RWPE2 (cell line): ENCODE data around the gene NLRP8.
"Not testable (repeated sequence)": the region's sequence is repeated elsewhere in the genome, so short reads cannot be mapped to it uniquely, and the experiment has no call there.

ENCODE experiments used
- ATAC-seq: fragments of 200-7000 bp; cut with Tn5 transposase; 3 replicates; pipeline ENCODE4 v1.9.1; 2021; ENCODE audit warnings: low read depth
- DNase-seq: peaks from one replicate; pipeline ENCODE4 v3.0.0-alpha.2; 2020; ENCODE audit warnings: low spot score
- H3K27ac ChIP-seq: fragments of 450-650 bp; 2 replicates; pipeline ENCODE4 v1.5.1; 2017; ENCODE audit warnings: mild to moderate bottlenecking; ENCODE audit not compliant: poor library complexity, severe bottlenecking
- H3K27me3 ChIP-seq: fragments of 250-450 bp; sonication (Bioruptor Pico); 2 replicates; pipeline ENCODE4 v1.5.1; 2021; ENCODE audit warnings: mild to moderate bottlenecking, moderate library complexity; ENCODE audit not compliant: insufficient read depth, poor library complexity, severe bottlenecking
- H3K36me3 ChIP-seq: fragments of 250-450 bp; sonication (Bioruptor Pico); 2 replicates; pipeline ENCODE4 v1.5.1; 2020; ENCODE audit warnings: low read depth, mild to moderate bottlenecking, moderate library complexity
- H3K4me1 ChIP-seq: fragments of 250-450 bp; sonication (Bioruptor Pico); 2 replicates; pipeline ENCODE4 v1.5.1; 2021; ENCODE audit warnings: mild to moderate bottlenecking, moderate library complexity; ENCODE audit not compliant: insufficient read depth, poor library complexity, severe bottlenecking
- H3K4me3 ChIP-seq: fragments of 250-450 bp; sonication (Bioruptor Pico); 2 replicates; pipeline ENCODE4 v1.5.1; 2021; ENCODE audit warnings: mild to moderate bottlenecking, moderate library complexity; ENCODE audit not compliant: severe bottlenecking
- H3K9me3 ChIP-seq: fragments of 250-450 bp; sonication (Bioruptor Pico); 2 replicates; pipeline ENCODE4 v1.5.1; 2021; ENCODE audit warnings: mild to moderate bottlenecking, moderate library complexity; ENCODE audit not compliant: severe bottlenecking
- CTCF ChIP-seq: fragments of 450-650 bp; IDR thresholded peaks from one replicate; pipeline ENCODE4 v1.5.1; 2017; ENCODE audit warnings: mild to moderate bottlenecking, moderate library complexity; ENCODE audit not compliant: poor library complexity, severe bottlenecking

Gene NLRP8

GRCh38 chr19:55986487-55986886 lies 38.9 kb downstream of the NLRP8 start, which contains the start of gene NLRP5:
TSS of gene NLRP5 (plus strand) at chr19:55986775.
- DNase-seq (no peak), ATAC-seq (no peak)
- H3K4me3 ChIP-seq: no peak within 1 kb of the TSS
- no peaks in the 10 kb centered on the region for H3K36me3 ChIP-seq
- no peaks in the 10 kb centered on the region for H3K4me1 ChIP-seq
- peaks cover 2% of the 10 kb centered on the region for H3K9me3 ChIP-seq
- no peak for TF ChIP-seq CTCF
- no peaks in the 10 kb centered on the region for H3K27me3 ChIP-seq
- H3K27ac ChIP-seq: no peak within 1 kb of the TSS

- ATAC-seq: no peak
- Histone ChIP-seq H3K27me3 (no peaks in the 10 kb centered on the region), H3K4me1 (no peaks in the 10 kb centered on the region), H3K9me3 (no peaks in the 10 kb centered on the region), H3K4me3 (no peak overlapping the region), H3K27ac (no peak overlapping the region), H3K36me3 (no peaks in the 10 kb centered on the region)
- TF ChIP-seq CTCF: no peak
- DNase-seq: no peak
These were observed 43.2 kb downstream of the NLRP8 start for GRCh38 chr19:55990831-55991230.

- no peak overlapping the region for H3K27ac ChIP-seq
- H3K4me1 ChIP-seq: no peaks in the 10 kb centered on the region
- DNase-seq (no peak), ATAC-seq (no peak)
- H3K9me3 ChIP-seq: no peaks in the 10 kb centered on the region
- no peak overlapping the region for H3K4me3 ChIP-seq
- H3K36me3 ChIP-seq: no peaks in the 10 kb centered on the region
- H3K27me3 ChIP-seq: no peaks in the 10 kb centered on the region
- no peak for TF ChIP-seq CTCF
These were observed 45.9 kb downstream of the NLRP8 start for GRCh38 chr19:55993492-55993891.

- Histone ChIP-seq H3K27me3 (no peaks in the 10 kb centered on the region), H3K4me1 (no peaks in the 10 kb centered on the region), H3K9me3 (no peaks in the 10 kb centered on the region), H3K4me3 (no peak overlapping the region), H3K27ac (no peak overlapping the region), H3K36me3 (no peaks in the 10 kb centered on the region)
- TF ChIP-seq CTCF: no peak
- DNase-seq: no peak
- ATAC-seq: no peak
These were observed 67.1 kb downstream of the NLRP8 start for GRCh38 chr19:56014765-56015164.

- no peak for ATAC-seq
- no peaks in the 10 kb centered on the region for H3K4me1 ChIP-seq
- TF ChIP-seq CTCF: no peak
- H3K4me3 ChIP-seq: no peak overlapping the region
- no peaks in the 10 kb centered on the region for H3K27me3 ChIP-seq
- H3K9me3 ChIP-seq: no peaks in the 10 kb centered on the region
- H3K27ac ChIP-seq: no peak overlapping the region
- H3K36me3 ChIP-seq: no peaks in the 10 kb centered on the region
- no peak for DNase-seq
These were observed 68.1 kb downstream of the NLRP8 start for GRCh38 chr19:56015756-56016155.

- not testable (repeated sequence) for H3K4me1 ChIP-seq, H3K27me3 ChIP-seq, ATAC-seq, H3K9me3 ChIP-seq, H3K27ac ChIP-seq, DNase-seq, H3K4me3 ChIP-seq, H3K36me3 ChIP-seq
These were observed 71.7 kb downstream of the NLRP8 start for GRCh38 chr19:56019325-56019724.

- H3K27me3 ChIP-seq, H3K27ac ChIP-seq, DNase-seq, H3K4me3 ChIP-seq, ATAC-seq, H3K4me1 ChIP-seq, H3K9me3 ChIP-seq, H3K36me3 ChIP-seq: not testable (repeated sequence)
These were observed 72.8 kb downstream of the NLRP8 start for GRCh38 chr19:56020355-56020975.
